ENCODE measurements around the gene SLC8A2. TPM values are rescaled to one million over a fixed set of nuclear protein-coding genes. Genes with fewer than 3 reads are reported as not detected.

The SLC8A2 gene
- total and polyA plus RNA-seq, 2 of the 4 experiments (the other 2 are of a cell fraction): 0.05 TPM; not detected in 1

DNA sequence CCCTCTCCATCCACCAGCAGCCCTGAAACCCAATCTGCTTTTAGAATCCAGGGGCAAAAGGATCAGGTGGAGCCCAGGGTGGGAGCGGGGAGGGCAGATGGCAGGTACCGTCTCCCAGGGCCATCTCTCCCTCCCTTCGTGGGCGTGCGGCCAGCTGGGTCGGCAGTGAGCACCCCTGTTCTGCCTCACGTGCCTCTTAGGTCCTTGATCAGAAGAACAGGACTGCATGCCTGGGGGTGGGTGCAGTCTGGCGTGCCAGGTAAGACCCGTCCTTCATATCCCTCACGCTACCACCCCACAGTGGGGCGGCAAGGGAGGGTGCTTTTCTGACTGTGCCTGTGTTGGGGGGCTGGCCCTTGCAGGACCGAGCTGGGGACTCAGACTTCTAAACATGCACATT lies 2.0 kb downstream of the SLC8A2 start:
- Histone ChIP-seq H3K4me3 (ENCODE audit: insufficient read depth, low read depth, low read length) (no peak overlapping the region), H3K9ac (ENCODE audit: low read depth, low read length) (no peak overlapping the region), H3K36me3 (ENCODE audit: control insufficient read depth, insufficient read depth, low read length) (no peaks in the 10 kb centered on the region), H3K4me2 (ENCODE audit: low read depth, low read length) (no peak overlapping the region), H2AK9ac (replicated peaks; ENCODE audit: low read depth, low read length, poor library complexity) (no peak overlapping the region), H3K27me3 (ENCODE audit: control insufficient read depth, insufficient read depth, low read length) (peaks cover 59% of the 10 kb centered on the region), H2BK20ac (ENCODE audit: low read depth, low read length) (no peak overlapping the region), H4K5ac (ENCODE audit: low read depth, low read length) (no peak overlapping the region), H2BK120ac (ENCODE audit: low read depth, low read length) (no peak overlapping the region), H3K18ac (ENCODE audit: low read depth, low read length) (no peak overlapping the region), H4K91ac (ENCODE audit: insufficient read depth, low read depth, low read length) (no peak overlapping the region), H3K14ac (replicated peaks; ENCODE audit: low read depth, low read length) (no peak overlapping the region), H3K27ac (ENCODE audit: insufficient read depth, low read length) (no peak overlapping the region), H4K8ac (ENCODE audit: low read depth in 2 of 2, low read length in 2 of 2) (no peak overlapping the region), H2AFZ (replicated peaks; ENCODE audit: low read length, poor library complexity) (no peak overlapping the region), H3K79me1 (ENCODE audit: low read depth in 1 of 2, low read length in 2 of 2) (no peaks in the 10 kb centered on the region), H3K56ac (ENCODE audit: extremely low read depth, insufficient read depth, low read length) (no peak overlapping the region), H2BK5ac (ENCODE audit: low read depth, low read length, poor library complexity, severe bottlenecking) (no peak overlapping the region), H3K9me3 (ENCODE audit: control insufficient read depth, insufficient read depth, low read length) (peaks cover 5% of the 10 kb centered on the region; the same call in 1 of the 2 replicates), H4K20me1 (ENCODE audit: insufficient read depth, low read length) (no peaks in the 10 kb centered on the region; the same call in 1 of the 2 replicates), H3K9me1 (ENCODE audit: insufficient read depth, low read length) (no peaks in the 10 kb centered on the region), H3K4me1 (ENCODE audit: control insufficient read depth, insufficient read depth, low read length) (no peaks in the 10 kb centered on the region), H2BK15ac (ENCODE audit: low read depth, low read length) (no peak overlapping the region), H2AK5ac (ENCODE audit: low read depth, low read length) (no peak overlapping the region), H3K4ac (ENCODE audit: low read depth, low read length) (no peak overlapping the region), H3K23ac (ENCODE audit: low read depth, low read length) (no peak overlapping the region)
- ATAC-seq (ENCODE audit: low read depth) (no peak), DNase-seq (no peak)
- in situ Hi-C loops (cut with MboI; ENCODE audit: low sequenced_read_pairs) (no loop called here), intact Hi-C loops (cut with micrococcal nuclease) (no loop called here), dilution Hi-C loops (cut with HindIII; ENCODE audit: low sequenced_read_pairs, unreplicated experiment) (no loop called here)
- POLR2A ChIA-PET (ENCODE audit: unreplicated experiment): no interaction called here
- CTCF ChIA-PET: no interaction called here
- TF ChIP-seq, protein P1, sequence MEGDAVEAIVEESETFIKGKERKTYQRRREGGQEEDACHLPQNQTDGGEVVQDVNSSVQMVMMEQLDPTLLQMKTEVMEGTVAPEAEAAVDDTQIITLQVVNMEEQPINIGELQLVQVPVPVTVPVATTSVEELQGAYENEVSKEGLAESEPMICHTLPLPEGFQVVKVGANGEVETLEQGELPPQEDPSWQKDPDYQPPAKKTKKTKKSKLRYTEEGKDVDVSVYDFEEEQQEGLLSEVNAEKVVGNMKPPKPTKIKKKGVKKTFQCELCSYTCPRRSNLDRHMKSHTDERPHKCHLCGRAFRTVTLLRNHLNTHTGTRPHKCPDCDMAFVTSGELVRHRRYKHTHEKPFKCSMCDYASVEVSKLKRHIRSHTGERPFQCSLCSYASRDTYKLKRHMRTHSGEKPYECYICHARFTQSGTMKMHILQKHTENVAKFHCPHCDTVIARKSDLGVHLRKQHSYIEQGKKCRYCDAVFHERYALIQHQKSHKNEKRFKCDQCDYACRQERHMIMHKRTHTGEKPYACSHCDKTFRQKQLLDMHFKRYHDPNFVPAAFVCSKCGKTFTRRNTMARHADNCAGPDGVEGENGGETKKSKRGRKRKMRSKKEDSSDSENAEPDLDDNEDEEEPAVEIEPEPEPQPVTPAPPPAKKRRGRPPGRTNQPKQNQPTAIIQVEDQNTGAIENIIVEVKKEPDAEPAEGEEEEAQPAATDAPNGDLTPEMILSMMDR (conservative IDR thresholded peaks at IDR 0.05; ENCODE audit: low read depth, low read length): no peak
- no peak for TF ChIP-seq CEBPB (IDR thresholded peaks at IDR 0.05; ENCODE audit: low read depth, low read length)
- no peak for TF ChIP-seq BHLHE40 (IDR thresholded peaks at IDR 0.05; ENCODE audit: low read depth, low read length)
- TF ChIP-seq MAZ (IDR thresholded peaks at IDR 0.05; ENCODE audit: borderline replicate concordance, low read depth, low read length): no peak
- TF ChIP-seq RFX5 (IDR thresholded peaks at IDR 0.05; ENCODE audit: low read depth, low read length): no peak
- no peak for TF ChIP-seq MXI1 (IDR thresholded peaks at IDR 0.05; ENCODE audit: borderline replicate concordance, low read depth, low read length)
- TF ChIP-seq NFE2L2 (IDR thresholded peaks at IDR 0.05; ENCODE audit: low read depth, low read length): no peak
- TF ChIP-seq CHD1 (IDR thresholded peaks at IDR 0.05; ENCODE audit: low read depth, low read length): no peak
- TF ChIP-seq SMC3 (IDR thresholded peaks at IDR 0.05; ENCODE audit: low read depth, low read length): no peak
- TF ChIP-seq RCOR1 (IDR thresholded peaks at IDR 0.05; ENCODE audit: insufficient replicate concordance, low read length): no peak
- no peak for TF ChIP-seq FOS (IDR thresholded peaks at IDR 0.05; ENCODE audit: low read depth, low read length)
- TF ChIP-seq USF2 (IDR thresholded peaks at IDR 0.05; ENCODE audit: low read depth, low read length): no peak
- TF ChIP-seq, protein P2, sequence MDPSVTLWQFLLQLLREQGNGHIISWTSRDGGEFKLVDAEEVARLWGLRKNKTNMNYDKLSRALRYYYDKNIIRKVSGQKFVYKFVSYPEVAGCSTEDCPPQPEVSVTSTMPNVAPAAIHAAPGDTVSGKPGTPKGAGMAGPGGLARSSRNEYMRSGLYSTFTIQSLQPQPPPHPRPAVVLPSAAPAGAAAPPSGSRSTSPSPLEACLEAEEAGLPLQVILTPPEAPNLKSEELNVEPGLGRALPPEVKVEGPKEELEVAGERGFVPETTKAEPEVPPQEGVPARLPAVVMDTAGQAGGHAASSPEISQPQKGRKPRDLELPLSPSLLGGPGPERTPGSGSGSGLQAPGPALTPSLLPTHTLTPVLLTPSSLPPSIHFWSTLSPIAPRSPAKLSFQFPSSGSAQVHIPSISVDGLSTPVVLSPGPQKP (IDR thresholded peaks at IDR 0.05; ENCODE audit: borderline replicate concordance, low read depth, low read length): no peak
- TF ChIP-seq RAD21 (IDR thresholded peaks at IDR 0.05; ENCODE audit: low read length): no peak
- TF ChIP-seq MAFK (IDR thresholded peaks at IDR 0.05; ENCODE audit: low read depth, low read length): no peak
- TF ChIP-seq POLR2A (IDR thresholded peaks at IDR 0.05; ENCODE audit: low read depth, low read length): no peak
- WGBS, 2 experiments (ENCODE audit: extremely low coverage in 2 of 2, insufficient read length in 1 of 2): no CpG with 5 or more reads among the region's 12 CpGs
- no TSS peak for BruUV-seq (replicated peaks)

All from IMR-90 (cell line).